BLaER1 treated with 17β-estradiol and CSF1 and Interleukin-3, amounts not matched to agents 10 nM and 100 nM (cell line): ENCODE data around the gene FLNA.

ENCODE experiments used
- H3K27ac ChIP-seq, 11 experiments: shearing (Covaris generic); formaldehyde crosslinking; 2 replicates each; pipeline ENCODE4 v1.8.1; 2022
- H3K27me3 ChIP-seq, 11 experiments: shearing (Covaris generic); formaldehyde crosslinking; 2 replicates each; pipeline ENCODE4 v1.8.1; 2022
- H3K36me3 ChIP-seq, 11 experiments: shearing (Covaris generic); formaldehyde crosslinking; 2 replicates each; pipeline ENCODE4 v1.8.1; 2022
- H3K4me1 ChIP-seq, 10 experiments: shearing (Covaris generic); formaldehyde crosslinking; 2 replicates each; pipeline ENCODE4 v1.8.1; 2022
- H3K4me2 ChIP-seq, 11 experiments: shearing (Covaris generic); formaldehyde crosslinking; 2 replicates each; pipeline ENCODE4 v1.8.1; 2022
- H3K4me3 ChIP-seq, 10 experiments: shearing (Covaris generic); formaldehyde crosslinking; 2 replicates each; pipeline ENCODE4 v1.8.1; 2022
- H3K9ac ChIP-seq, 11 experiments: shearing (Covaris generic); formaldehyde crosslinking; 2 replicates each; pipeline ENCODE4 v1.8.1; 2022
- H3K9me3 ChIP-seq, 11 experiments: shearing (Covaris generic); formaldehyde crosslinking; replicated peaks in 1 of 11; 2 replicates each; pipeline ENCODE4 v1.8.1; 2022
- H4K20me1 ChIP-seq, 11 experiments: shearing (Covaris generic); formaldehyde crosslinking; 2 replicates each; pipeline ENCODE4 v1.8.1; 2022
- Cebpa-rat ChIP-seq, 11 experiments: shearing (Covaris generic); IDR thresholded peaks; 2 replicates each; pipeline ENCODE4 v1.8.1; 2022

The FLNA gene

GRCh38 chrX:154374313-154375155, at the start of gene FLNA:
Gene FLNA, minus strand, starts transcription at chrX:154374634. Its CDS starts 3,389 bp downstream, at chrX:154371245.
- H3K4me2 ChIP-seq, result peak within 1 kb of the TSS; percentile 78 to 90 (median 84)
- peak within 1 kb of the TSS; percentile 43 to 66 (median 54); a peak in 19 of 20 replicates for H3K4me3 ChIP-seq
- H3K4me1 ChIP-seq, result peaks cover 31 to 40% (median 36%) of the 10 kb centered on the region in 10 experiments
- no peak within 1 kb of the TSS; a peak in 1 of 22 replicates for H3K27ac ChIP-seq
- no peaks in the 10 kb centered on the region for H3K36me3 ChIP-seq
- H3K9me3 ChIP-seq, result peaks cover 38 to 80% (median 61%) of the 10 kb centered on the region in 11 experiments
- H4K20me1 ChIP-seq, result peaks cover 0 to 31% (median 10%) of the 10 kb centered on the region in 11 experiments; a peak in 15 of 22 replicates
- H3K9ac ChIP-seq, result peak within 1 kb of the TSS; percentile 14 to 71 (median 60); a peak in 18 of 22 replicates
- no peak for TF ChIP-seq Cebpa-rat (IDR thresholded peaks at IDR 0.05)
- H3K27me3 ChIP-seq, result peaks cover 8 to 42% (median 37%) of the 10 kb centered on the region in 11 experiments

GRCh38 chrX:154420402-154420756, 45.9 kb upstream of the FLNA start:
- H3K9me3 ChIP-seq, result no peaks in the 10 kb centered on the region; a peak in 3 of 22 replicates
- no peak overlapping the region for H3K4me2 ChIP-seq
- H4K20me1 ChIP-seq, result peaks cover 0 to 21% (median 3%) of the 10 kb centered on the region in 11 experiments; a peak in 8 of 22 replicates
- no peak overlapping the region for H3K9ac ChIP-seq
- peaks cover 34 to 72% (median 60%) of the 10 kb centered on the region in 11 experiments; a peak in 21 of 22 replicates for H3K27me3 ChIP-seq
- no peak overlapping the region for H3K4me3 ChIP-seq
- H3K4me1 ChIP-seq, result peaks cover 0 to 13% (median 3%) of the 10 kb centered on the region in 10 experiments; a peak in 10 of 20 replicates
- peaks cover 0 to 24% (median 0%) of the 10 kb centered on the region in 11 experiments; a peak in 6 of 22 replicates for H3K36me3 ChIP-seq
- H3K27ac ChIP-seq, result no peak overlapping the region
- TF ChIP-seq Cebpa-rat (IDR thresholded peaks at IDR 0.05), result no peak

- peaks cover 34 to 72% (median 60%) of the 10 kb centered on the region in 11 experiments; a peak in 21 of 22 replicates for H3K27me3 ChIP-seq
- H3K27ac ChIP-seq, result no peak overlapping the region
- no peaks in the 10 kb centered on the region; a peak in 3 of 22 replicates for H3K9me3 ChIP-seq
- H3K9ac ChIP-seq, result no peak overlapping the region
- H3K4me1 ChIP-seq, result peaks cover 0 to 13% (median 3%) of the 10 kb centered on the region in 10 experiments; a peak in 10 of 20 replicates
- H3K4me3 ChIP-seq, result no peak overlapping the region
- H3K36me3 ChIP-seq, result peaks cover 0 to 24% (median 0%) of the 10 kb centered on the region in 11 experiments; a peak in 6 of 22 replicates
- peaks cover 0 to 21% (median 3%) of the 10 kb centered on the region in 11 experiments; a peak in 8 of 22 replicates for H4K20me1 ChIP-seq
- H3K4me2 ChIP-seq, result no peak overlapping the region
- TF ChIP-seq Cebpa-rat (IDR thresholded peaks at IDR 0.05), result no peak
Measured at GRCh38 chrX:154419688-154420401, 45.4 kb upstream of the FLNA start.

- H3K27me3 ChIP-seq, result peaks cover 34 to 69% (median 55%) of the 10 kb centered on the region in 11 experiments; a peak in 21 of 22 replicates
- peaks cover 0 to 21% (median 3%) of the 10 kb centered on the region in 11 experiments; a peak in 8 of 22 replicates for H4K20me1 ChIP-seq
- H3K27ac ChIP-seq, result no peak overlapping the region
- H3K9me3 ChIP-seq, result no peaks in the 10 kb centered on the region; a peak in 3 of 22 replicates
- TF ChIP-seq Cebpa-rat (IDR thresholded peaks at IDR 0.05), result no peak
- H3K4me2 ChIP-seq, result no peak overlapping the region
- no peak overlapping the region for H3K4me3 ChIP-seq
- H3K4me1 ChIP-seq, result peaks cover 0 to 7% (median 2%) of the 10 kb centered on the region in 10 experiments; a peak in 10 of 20 replicates
- no peak overlapping the region for H3K9ac ChIP-seq
- H3K36me3 ChIP-seq, result peaks cover 0 to 24% (median 0%) of the 10 kb centered on the region in 11 experiments; a peak in 6 of 22 replicates
Measured at GRCh38 chrX:154419189-154419588, 44.8 kb upstream of the FLNA start.

- Histone ChIP-seq H3K4me1 (peaks cover 10 to 14% (median 11%) of the 10 kb centered on the region in 10 experiments; a peak in 19 of 20 replicates), H3K36me3 (peaks cover 0 to 30% (median 4%) of the 10 kb centered on the region in 11 experiments; a peak in 8 of 22 replicates), H3K27me3 (peaks cover 39 to 74% (median 52%) of the 10 kb centered on the region in 11 experiments; a peak in 21 of 22 replicates), H3K4me2 (no peak overlapping the region), H3K27ac (no peak overlapping the region), H3K4me3 (no peak overlapping the region), H4K20me1 (peaks cover 0 to 29% (median 3%) of the 10 kb centered on the region in 11 experiments; a peak in 8 of 22 replicates), H3K9ac (no peak overlapping the region), H3K9me3 (peaks cover 0 to 8% (median 3%) of the 10 kb centered on the region in 11 experiments; a peak in 8 of 22 replicates)
- no peak for TF ChIP-seq Cebpa-rat (IDR thresholded peaks at IDR 0.05)
Measured at GRCh38 chrX:154417157-154417556, 42.7 kb upstream of the FLNA start.

- Histone ChIP-seq H3K27ac (peak overlapping the region in 9 of 11 experiments; percentile 80 to 89 (median 88); a peak in 17 of 22 replicates), H3K4me2 (peak overlapping the region; percentile 79 to 91 (median 88); a peak in 18 of 22 replicates), H3K4me1 (peaks cover 23 to 38% (median 32%) of the 10 kb centered on the region in 10 experiments), H4K20me1 (peaks cover 0 to 10% (median 0%) of the 10 kb centered on the region in 11 experiments; a peak in 6 of 22 replicates), H3K27me3 (peaks cover 7 to 46% (median 20%) of the 10 kb centered on the region in 11 experiments; a peak in 18 of 22 replicates), H3K36me3 (peaks cover 0 to 20% (median 4%) of the 10 kb centered on the region in 11 experiments; a peak in 5 of 22 replicates), H3K4me3 (peak overlapping the region in 1 of 10 experiments; percentile 82; a peak in 2 of 20 replicates), H3K9me3 (peaks cover 0 to 27% (median 13%) of the 10 kb centered on the region in 11 experiments; a peak in 17 of 22 replicates), H3K9ac (peak overlapping the region in 7 of 11 experiments; percentile 81 to 92 (median 86); a peak in 10 of 22 replicates)
- no peak for TF ChIP-seq Cebpa-rat (IDR thresholded peaks at IDR 0.05)
Measured at GRCh38 chrX:154413142-154413541, 38.7 kb upstream of the FLNA start.

- Histone ChIP-seq H3K4me1 (peaks cover 30 to 39% (median 34%) of the 10 kb centered on the region in 10 experiments), H4K20me1 (peaks cover 0 to 9% (median 0%) of the 10 kb centered on the region in 11 experiments; a peak in 4 of 22 replicates), H3K4me3 (peak overlapping the region; percentile 67 to 82 (median 78)), H3K36me3 (peaks cover 0 to 20% (median 4%) of the 10 kb centered on the region in 11 experiments; a peak in 5 of 22 replicates), H3K9ac (peak overlapping the region; percentile 79 to 92 (median 84); a peak in 21 of 22 replicates), H3K9me3 (peaks cover 0 to 27% (median 13%) of the 10 kb centered on the region in 11 experiments; a peak in 17 of 22 replicates), H3K27ac (peak overlapping the region in 10 of 11 experiments; percentile 71 to 89 (median 87); a peak in 19 of 22 replicates), H3K27me3 (peaks cover 5 to 43% (median 14%) of the 10 kb centered on the region in 11 experiments; a peak in 18 of 22 replicates), H3K4me2 (peak overlapping the region; percentile 79 to 91 (median 88))
- TF ChIP-seq Cebpa-rat (IDR thresholded peaks at IDR 0.05), result 0 out of 22 replicates have a peak, but pooled peaks of 1 of the 11 experiments have one; percentile 22
Measured at GRCh38 chrX:154412468-154412867, 38.0 kb upstream of the FLNA start.
